Neural progenitor cell (in vitro differentiated cells): ENCODE results near the gene TASOR2.

Source experiments
- EZH2 ChIP-seq: fragments of 200-600 bp; sonication (generic); IDR thresholded peaks from 2 replicates; pipeline ENCODE4 v1.6.1; 2017; ENCODE audit warnings: antibody characterized with exemption, mild to moderate bottlenecking, moderate library complexity
- TF ChIP-seq, protein P1 (sequence below): fragments of 200-600 bp; sonication (generic); IDR thresholded peaks from 2 replicates; pipeline ENCODE4 v1.5.1; 2017; ENCODE audit warnings: antibody characterized with exemption, mild to moderate bottlenecking

DNA sequence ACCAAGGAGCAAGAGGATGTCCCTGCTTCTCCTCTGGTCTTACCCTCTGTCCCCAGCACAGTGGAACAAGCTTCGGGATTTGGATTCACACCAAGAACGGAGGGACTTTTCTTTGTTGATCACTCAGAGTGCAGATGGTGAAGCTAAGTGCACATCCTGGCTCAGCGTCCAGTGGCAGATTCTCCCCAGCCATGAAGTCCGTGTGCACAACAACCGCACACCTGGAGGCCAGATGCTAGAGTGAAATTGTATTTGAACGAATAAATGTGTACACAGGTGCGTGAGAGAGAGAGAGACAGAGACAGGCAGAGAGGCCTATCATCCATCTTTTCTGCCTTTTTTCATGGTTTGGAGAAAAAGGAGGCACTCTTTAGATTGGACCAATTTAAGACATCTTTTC lies 49.7 kb upstream of the TASOR2 start:
- TF ChIP-seq, protein P1, sequence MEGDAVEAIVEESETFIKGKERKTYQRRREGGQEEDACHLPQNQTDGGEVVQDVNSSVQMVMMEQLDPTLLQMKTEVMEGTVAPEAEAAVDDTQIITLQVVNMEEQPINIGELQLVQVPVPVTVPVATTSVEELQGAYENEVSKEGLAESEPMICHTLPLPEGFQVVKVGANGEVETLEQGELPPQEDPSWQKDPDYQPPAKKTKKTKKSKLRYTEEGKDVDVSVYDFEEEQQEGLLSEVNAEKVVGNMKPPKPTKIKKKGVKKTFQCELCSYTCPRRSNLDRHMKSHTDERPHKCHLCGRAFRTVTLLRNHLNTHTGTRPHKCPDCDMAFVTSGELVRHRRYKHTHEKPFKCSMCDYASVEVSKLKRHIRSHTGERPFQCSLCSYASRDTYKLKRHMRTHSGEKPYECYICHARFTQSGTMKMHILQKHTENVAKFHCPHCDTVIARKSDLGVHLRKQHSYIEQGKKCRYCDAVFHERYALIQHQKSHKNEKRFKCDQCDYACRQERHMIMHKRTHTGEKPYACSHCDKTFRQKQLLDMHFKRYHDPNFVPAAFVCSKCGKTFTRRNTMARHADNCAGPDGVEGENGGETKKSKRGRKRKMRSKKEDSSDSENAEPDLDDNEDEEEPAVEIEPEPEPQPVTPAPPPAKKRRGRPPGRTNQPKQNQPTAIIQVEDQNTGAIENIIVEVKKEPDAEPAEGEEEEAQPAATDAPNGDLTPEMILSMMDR = no peak
- TF ChIP-seq EZH2 = no peak
